H1 (cell line): ENCODE results near the gene ATP6V1F. TPM values are rescaled to one million over a fixed set of nuclear protein-coding genes. Genes with fewer than 3 reads are reported as not detected.

Source experiments
- ASH2L ChIP-seq: fragments of 200-600, 300-600 bp; sonication (generic); IDR thresholded peaks from one replicate; pipeline ENCODE4 v1.7.1; 2017; ENCODE audit warnings: low read length
- HDAC6 ChIP-seq: IDR thresholded peaks from one replicate; pipeline ENCODE4 v1.7.1; 2012; ENCODE audit warnings: low read depth, mild to moderate bottlenecking, inconsistent platforms, low read length, moderate library complexity
- polyA plus RNA-seq, 7 experiments: library from polyadenylated mRNA; depleted of rRNA in 3 of 7; stranded (reverse) in 5 of 7; unstranded in 2 of 7; fragments of >200 nt in 5 of 7; fragments of 200-250 nt in 2 of 7; gene quantifications; 1 replicate in 5 of 7; 2 replicates in 1 of 7; 4 replicates in 1 of 7; pipeline versions ENCODE4 v1.2.1 to v1.2.3, GENCODE V29; 2011 to 2013; ENCODE audit warnings: missing spikeins in 2 of 7, mixed read lengths in 2 of 7
- total RNA-seq: library from RNA; stranded (reverse); fragmentation: NEBNext Ultra II Directional; extraction: Animal tissue kit (Norgen Biotek cat#: 25700); gene quantifications from 2 replicates; pipeline ENCODE4 v1.2.1, GENCODE V29; 2021
- TF ChIP-seq, protein P1 (sequence below): fragments of 300-600 bp; sonication (generic); IDR thresholded peaks from 2 replicates; pipeline ENCODE4 v1.7.1; 2012; ENCODE audit warnings: low read length, moderate library complexity, mild to moderate bottlenecking, inconsistent platforms; ENCODE audit not compliant: insufficient replicate concordance

Gene ATP6V1F
- total and polyA plus RNA-seq, 2 of the 8 experiments (the other 6 are each of a cell fraction or from before 2014, with no cell fraction given): 104 to 318 TPM

- TF ChIP-seq, protein P1, sequence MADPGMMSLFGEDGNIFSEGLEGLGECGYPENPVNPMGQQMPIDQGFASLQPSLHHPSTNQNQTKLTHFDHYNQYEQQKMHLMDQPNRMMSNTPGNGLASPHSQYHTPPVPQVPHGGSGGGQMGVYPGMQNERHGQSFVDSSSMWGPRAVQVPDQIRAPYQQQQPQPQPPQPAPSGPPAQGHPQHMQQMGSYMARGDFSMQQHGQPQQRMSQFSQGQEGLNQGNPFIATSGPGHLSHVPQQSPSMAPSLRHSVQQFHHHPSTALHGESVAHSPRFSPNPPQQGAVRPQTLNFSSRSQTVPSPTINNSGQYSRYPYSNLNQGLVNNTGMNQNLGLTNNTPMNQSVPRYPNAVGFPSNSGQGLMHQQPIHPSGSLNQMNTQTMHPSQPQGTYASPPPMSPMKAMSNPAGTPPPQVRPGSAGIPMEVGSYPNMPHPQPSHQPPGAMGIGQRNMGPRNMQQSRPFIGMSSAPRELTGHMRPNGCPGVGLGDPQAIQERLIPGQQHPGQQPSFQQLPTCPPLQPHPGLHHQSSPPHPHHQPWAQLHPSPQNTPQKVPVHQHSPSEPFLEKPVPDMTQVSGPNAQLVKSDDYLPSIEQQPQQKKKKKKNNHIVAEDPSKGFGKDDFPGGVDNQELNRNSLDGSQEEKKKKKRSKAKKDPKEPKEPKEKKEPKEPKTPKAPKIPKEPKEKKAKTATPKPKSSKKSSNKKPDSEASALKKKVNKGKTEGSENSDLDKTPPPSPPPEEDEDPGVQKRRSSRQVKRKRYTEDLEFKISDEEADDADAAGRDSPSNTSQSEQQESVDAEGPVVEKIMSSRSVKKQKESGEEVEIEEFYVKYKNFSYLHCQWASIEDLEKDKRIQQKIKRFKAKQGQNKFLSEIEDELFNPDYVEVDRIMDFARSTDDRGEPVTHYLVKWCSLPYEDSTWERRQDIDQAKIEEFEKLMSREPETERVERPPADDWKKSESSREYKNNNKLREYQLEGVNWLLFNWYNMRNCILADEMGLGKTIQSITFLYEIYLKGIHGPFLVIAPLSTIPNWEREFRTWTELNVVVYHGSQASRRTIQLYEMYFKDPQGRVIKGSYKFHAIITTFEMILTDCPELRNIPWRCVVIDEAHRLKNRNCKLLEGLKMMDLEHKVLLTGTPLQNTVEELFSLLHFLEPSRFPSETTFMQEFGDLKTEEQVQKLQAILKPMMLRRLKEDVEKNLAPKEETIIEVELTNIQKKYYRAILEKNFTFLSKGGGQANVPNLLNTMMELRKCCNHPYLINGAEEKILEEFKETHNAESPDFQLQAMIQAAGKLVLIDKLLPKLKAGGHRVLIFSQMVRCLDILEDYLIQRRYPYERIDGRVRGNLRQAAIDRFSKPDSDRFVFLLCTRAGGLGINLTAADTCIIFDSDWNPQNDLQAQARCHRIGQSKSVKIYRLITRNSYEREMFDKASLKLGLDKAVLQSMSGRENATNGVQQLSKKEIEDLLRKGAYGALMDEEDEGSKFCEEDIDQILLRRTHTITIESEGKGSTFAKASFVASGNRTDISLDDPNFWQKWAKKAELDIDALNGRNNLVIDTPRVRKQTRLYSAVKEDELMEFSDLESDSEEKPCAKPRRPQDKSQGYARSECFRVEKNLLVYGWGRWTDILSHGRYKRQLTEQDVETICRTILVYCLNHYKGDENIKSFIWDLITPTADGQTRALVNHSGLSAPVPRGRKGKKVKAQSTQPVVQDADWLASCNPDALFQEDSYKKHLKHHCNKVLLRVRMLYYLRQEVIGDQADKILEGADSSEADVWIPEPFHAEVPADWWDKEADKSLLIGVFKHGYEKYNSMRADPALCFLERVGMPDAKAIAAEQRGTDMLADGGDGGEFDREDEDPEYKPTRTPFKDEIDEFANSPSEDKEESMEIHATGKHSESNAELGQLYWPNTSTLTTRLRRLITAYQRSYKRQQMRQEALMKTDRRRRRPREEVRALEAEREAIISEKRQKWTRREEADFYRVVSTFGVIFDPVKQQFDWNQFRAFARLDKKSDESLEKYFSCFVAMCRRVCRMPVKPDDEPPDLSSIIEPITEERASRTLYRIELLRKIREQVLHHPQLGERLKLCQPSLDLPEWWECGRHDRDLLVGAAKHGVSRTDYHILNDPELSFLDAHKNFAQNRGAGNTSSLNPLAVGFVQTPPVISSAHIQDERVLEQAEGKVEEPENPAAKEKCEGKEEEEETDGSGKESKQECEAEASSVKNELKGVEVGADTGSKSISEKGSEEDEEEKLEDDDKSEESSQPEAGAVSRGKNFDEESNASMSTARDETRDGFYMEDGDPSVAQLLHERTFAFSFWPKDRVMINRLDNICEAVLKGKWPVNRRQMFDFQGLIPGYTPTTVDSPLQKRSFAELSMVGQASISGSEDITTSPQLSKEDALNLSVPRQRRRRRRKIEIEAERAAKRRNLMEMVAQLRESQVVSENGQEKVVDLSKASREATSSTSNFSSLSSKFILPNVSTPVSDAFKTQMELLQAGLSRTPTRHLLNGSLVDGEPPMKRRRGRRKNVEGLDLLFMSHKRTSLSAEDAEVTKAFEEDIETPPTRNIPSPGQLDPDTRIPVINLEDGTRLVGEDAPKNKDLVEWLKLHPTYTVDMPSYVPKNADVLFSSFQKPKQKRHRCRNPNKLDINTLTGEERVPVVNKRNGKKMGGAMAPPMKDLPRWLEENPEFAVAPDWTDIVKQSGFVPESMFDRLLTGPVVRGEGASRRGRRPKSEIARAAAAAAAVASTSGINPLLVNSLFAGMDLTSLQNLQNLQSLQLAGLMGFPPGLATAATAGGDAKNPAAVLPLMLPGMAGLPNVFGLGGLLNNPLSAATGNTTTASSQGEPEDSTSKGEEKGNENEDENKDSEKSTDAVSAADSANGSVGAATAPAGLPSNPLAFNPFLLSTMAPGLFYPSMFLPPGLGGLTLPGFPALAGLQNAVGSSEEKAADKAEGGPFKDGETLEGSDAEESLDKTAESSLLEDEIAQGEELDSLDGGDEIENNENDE: no peak
- no peak for TF ChIP-seq ASH2L
- no peak for TF ChIP-seq HDAC6
These were observed 44.0 kb upstream of the ATP6V1F start (continued) for GRCh38 chr7:128818694-128819093.
